Hepatocyte (in vitro differentiated cells): Measurements from ENCODE around the gene RPL4. TPM values are rescaled to one million over a fixed set of nuclear protein-coding genes. Genes with fewer than 3 reads are reported as not detected.
A peak's percentile ranks its signal among the peaks of the same experiment; 100 is the strongest.

Experiments used
- DNase-seq: peaks from one replicate; pipeline ENCODE4 v3.0.0-alpha.2; 2016; ENCODE audit warnings: low spot score
- H2AFZ ChIP-seq: fragments of 200-600 bp; sonication (generic); 2 replicates; pipeline ENCODE4 v1.6.0; 2016; ENCODE audit warnings: antibody characterized with exemption, mild to moderate bottlenecking
- H3K27ac ChIP-seq: fragments of 200-600 bp; sonication (generic); 2 replicates; pipeline ENCODE4 v1.5.1; 2016; ENCODE audit warnings: mild to moderate bottlenecking
- H3K27me3 ChIP-seq: fragments of 200-600 bp; sonication (generic); 2 replicates; pipeline ENCODE4 v1.6.1; 2016
- H3K36me3 ChIP-seq: fragments of 200-600 bp; sonication (generic); replicated peaks from 2 replicates; pipeline ENCODE4 v1.5.1; 2016; ENCODE audit warnings: low read depth; ENCODE audit not compliant: insufficient read depth
- H3K4me1 ChIP-seq: fragments of 200-600 bp; sonication (generic); 2 replicates; pipeline ENCODE4 v1.5.1; 2016; ENCODE audit warnings: mild to moderate bottlenecking, moderate library complexity; ENCODE audit not compliant: insufficient read depth
- H3K4me2 ChIP-seq: fragments of 200-600 bp; sonication (generic); 2 replicates; pipeline ENCODE4 v1.6.0; 2016
- H3K4me3 ChIP-seq: fragments of 200-600 bp; sonication (generic); 2 replicates; pipeline ENCODE4 v1.5.1; 2016; ENCODE audit warnings: mild to moderate bottlenecking
- H3K79me2 ChIP-seq: fragments of 200-600 bp; sonication (generic); 2 replicates; pipeline ENCODE4 v1.6.0; 2017; ENCODE audit warnings: mild to moderate bottlenecking
- H3K9me2 ChIP-seq: fragments of 200-600 bp; sonication (generic); replicated peaks from 2 replicates; pipeline ENCODE4 v1.6.0; 2017; ENCODE audit warnings: mild to moderate bottlenecking; ENCODE audit not compliant: insufficient read depth
- H3K9me3 ChIP-seq: fragments of 200-600 bp; sonication (generic); 2 replicates; pipeline ENCODE4 v1.5.1; 2016; ENCODE audit warnings: low read depth, mild to moderate bottlenecking
- H4K20me1 ChIP-seq: fragments of 200-600 bp; sonication (generic); 2 replicates; pipeline ENCODE4 v1.6.0; 2016; ENCODE audit warnings: mild to moderate bottlenecking; ENCODE audit not compliant: insufficient read depth, poor library complexity, severe bottlenecking
- CTCF ChIP-seq: fragments of 200-600 bp; sonication (generic); IDR thresholded peaks from 2 replicates; pipeline ENCODE4 v1.5.1; 2016; ENCODE audit warnings: antibody characterized with exemption, mild to moderate bottlenecking; ENCODE audit not compliant: poor library complexity
- EZH2 ChIP-seq: fragments of 200-600 bp; sonication (generic); IDR thresholded peaks from 2 replicates; pipeline ENCODE4 v1.6.1; 2016; ENCODE audit warnings: antibody characterized with exemption, mild to moderate bottlenecking, borderline replicate concordance
- EZH2phosphoT487 ChIP-seq: fragments of 200-600 bp; sonication (generic); IDR thresholded peaks from one replicate; pipeline ENCODE4 v1.6.1; 2018; ENCODE audit warnings: antibody characterized with exemption, mild to moderate bottlenecking, low read depth, moderate library complexity; ENCODE audit not compliant: unreplicated experiment, severe bottlenecking
- WGBS: methylation state at CpG from one replicate; pipeline ENCODE4 v1.1.6; 2016; ENCODE audit warnings: low lambda C conversion rate; ENCODE audit errors: missing lambda C conversion rate; 5-methylcytosine and 5-hydroxymethylcytosine counted together
- polyA plus RNA-seq: library from polyadenylated mRNA; unstranded; fragments of >200 nt; fragmentation: Nextera tagmentation; extraction: Ambion mirVana; gene quantifications from 2 replicates; pipeline ENCODE4 v1.2.1, GENCODE V29; 2016
- total RNA-seq: library from RNA; depleted of rRNA; stranded (reverse); fragments of >200 nt; gene quantifications from 2 replicates; pipeline ENCODE4 v1.2.3, GENCODE V29; 2014

RPL4 gene
- total RNA-seq (3,351 and 3,774 TPM in 2 replicates), polyA plus RNA-seq (698 and 758 TPM in 2 replicates)

- DNase-seq: peak; percentile 80
- Histone ChIP-seq H3K4me2 (peak within 1 kb of the TSS; percentile 91), H3K36me3 (peaks cover 11% of the 10 kb centered on the region), H3K4me1 (peaks cover 13% of the 10 kb centered on the region), H2AFZ (peak within 1 kb of the TSS; percentile 95), H3K79me2 (peaks cover 63% of the 10 kb centered on the region), H3K9me3 (no peaks in the 10 kb centered on the region), H4K20me1 (peaks cover 31% of the 10 kb centered on the region), H3K27me3 (no peaks in the 10 kb centered on the region), H3K4me3 (peak within 1 kb of the TSS; percentile 91), H3K9me2 (no peaks in the 10 kb centered on the region), H3K27ac (peak within 1 kb of the TSS; percentile 99)
- 1% methylated on average over 45 of the region's 46 CpGs for WGBS
- no peak for TF ChIP-seq EZH2
- TF ChIP-seq EZH2phosphoT487: no peak
- TF ChIP-seq CTCF: no peak
Observed at GRCh38 chr15:66504563-66505429, at the start of gene RPL4, which contains the start of gene ZWILCH. Gene RPL4, minus strand, starts transcription at chr15:66504855. Its CDS starts 65 bp downstream, at chr15:66504790. Gene ZWILCH, plus strand, starts transcription at chr15:66505326. Its CDS starts 13 bp downstream, at chr15:66505339.

DNA sequence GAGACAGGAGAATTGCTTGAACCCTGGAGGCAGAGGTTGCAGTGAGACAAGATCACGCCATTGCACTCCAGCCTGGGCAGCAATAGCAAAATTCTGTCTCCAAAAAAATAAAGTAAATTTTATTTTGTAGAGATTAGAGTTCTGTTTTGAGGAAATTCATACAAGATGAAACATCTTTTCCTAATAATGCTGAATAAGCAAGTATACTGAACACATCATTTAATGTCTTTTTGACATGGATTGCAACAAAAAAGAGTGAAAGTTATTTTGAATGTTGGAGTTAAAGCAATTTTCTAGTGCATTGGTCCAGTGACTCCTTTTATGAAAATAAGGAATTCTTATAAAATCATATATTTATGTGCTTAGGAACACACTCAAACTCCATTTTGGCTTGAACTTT is 40.6 kb upstream of the RPL4 start:
- TF ChIP-seq EZH2phosphoT487: no peak
- TF ChIP-seq EZH2: no peak
- no peak for TF ChIP-seq CTCF

GRCh38 chr15:66542896-66543295 is 38.2 kb upstream of the RPL4 start:
- H3K79me2 ChIP-seq: no peaks in the 10 kb centered on the region
- over 99% methylated on average over 4 of the region's 4 CpGs for WGBS
- no peaks in the 10 kb centered on the region for H4K20me1 ChIP-seq
- no peak overlapping the region for H2AFZ ChIP-seq
- DNase-seq: no peak
- no peaks in the 10 kb centered on the region for H3K36me3 ChIP-seq
- no peak overlapping the region for H3K27ac ChIP-seq
- no peaks in the 10 kb centered on the region for H3K9me2 ChIP-seq
- H3K9me3 ChIP-seq: no peaks in the 10 kb centered on the region
- no peaks in the 10 kb centered on the region for H3K4me1 ChIP-seq
- no peak overlapping the region for H3K4me3 ChIP-seq
- no peak overlapping the region for H3K4me2 ChIP-seq
- no peaks in the 10 kb centered on the region for H3K27me3 ChIP-seq
- no peak for TF ChIP-seq EZH2phosphoT487

More for the DNA sequence above, 40.6 kb upstream of the RPL4 start:
- Histone ChIP-seq H4K20me1 (no peaks in the 10 kb centered on the region), H3K4me2 (no peak overlapping the region), H2AFZ (no peak overlapping the region), H3K79me2 (no peaks in the 10 kb centered on the region), H3K4me1 (no peaks in the 10 kb centered on the region), H3K27me3 (no peaks in the 10 kb centered on the region), H3K9me3 (no peaks in the 10 kb centered on the region), H3K27ac (no peak overlapping the region), H3K36me3 (no peaks in the 10 kb centered on the region), H3K4me3 (no peak overlapping the region), H3K9me2 (no peaks in the 10 kb centered on the region)
- WGBS: 90% methylated on average over 1 of the region's 1 CpG
- DNase-seq: no peak

- Histone ChIP-seq H2AFZ (no peak overlapping the region), H3K9me2 (peaks cover 3% of the 10 kb centered on the region), H3K9me3 (no peaks in the 10 kb centered on the region), H3K4me3 (no peak overlapping the region), H3K36me3 (no peaks in the 10 kb centered on the region), H4K20me1 (no peaks in the 10 kb centered on the region), H3K79me2 (no peaks in the 10 kb centered on the region), H3K27ac (no peak overlapping the region), H3K27me3 (no peaks in the 10 kb centered on the region), H3K4me1 (no peaks in the 10 kb centered on the region), H3K4me2 (no peak overlapping the region)
- TF ChIP-seq EZH2 (no peak), CTCF (no peak), EZH2phosphoT487 (no peak)
- DNase-seq: no peak
- WGBS: 95% methylated on average over 9 of the region's 9 CpGs
Observed at GRCh38 chr15:66535056-66535455, 30.4 kb upstream of the RPL4 start.
